Loucy (cell line): ENCODE data around the gene NOS1.

Experiments
- EZH2phosphoT487 ChIP-seq: fragments of 200-600 bp; IDR thresholded peaks from 2 replicates; pipeline ENCODE4 v1.6.1; 2018; ENCODE audit warnings: antibody characterized with exemption, mild to moderate bottlenecking, moderate library complexity, borderline replicate concordance
- TF ChIP-seq, protein P1 (sequence below): fragments of 200-600 bp; sonication (generic); conservative IDR thresholded peaks from 2 replicates; pipeline ENCODE4 v1.5.1; 2014; ENCODE audit warnings: mild to moderate bottlenecking, antibody characterized with exemption, low read length

GRCh38 chr12:117362391-117362790, 965 bp upstream of the NOS1 start:
- TF ChIP-seq, protein P1, sequence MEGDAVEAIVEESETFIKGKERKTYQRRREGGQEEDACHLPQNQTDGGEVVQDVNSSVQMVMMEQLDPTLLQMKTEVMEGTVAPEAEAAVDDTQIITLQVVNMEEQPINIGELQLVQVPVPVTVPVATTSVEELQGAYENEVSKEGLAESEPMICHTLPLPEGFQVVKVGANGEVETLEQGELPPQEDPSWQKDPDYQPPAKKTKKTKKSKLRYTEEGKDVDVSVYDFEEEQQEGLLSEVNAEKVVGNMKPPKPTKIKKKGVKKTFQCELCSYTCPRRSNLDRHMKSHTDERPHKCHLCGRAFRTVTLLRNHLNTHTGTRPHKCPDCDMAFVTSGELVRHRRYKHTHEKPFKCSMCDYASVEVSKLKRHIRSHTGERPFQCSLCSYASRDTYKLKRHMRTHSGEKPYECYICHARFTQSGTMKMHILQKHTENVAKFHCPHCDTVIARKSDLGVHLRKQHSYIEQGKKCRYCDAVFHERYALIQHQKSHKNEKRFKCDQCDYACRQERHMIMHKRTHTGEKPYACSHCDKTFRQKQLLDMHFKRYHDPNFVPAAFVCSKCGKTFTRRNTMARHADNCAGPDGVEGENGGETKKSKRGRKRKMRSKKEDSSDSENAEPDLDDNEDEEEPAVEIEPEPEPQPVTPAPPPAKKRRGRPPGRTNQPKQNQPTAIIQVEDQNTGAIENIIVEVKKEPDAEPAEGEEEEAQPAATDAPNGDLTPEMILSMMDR, result no peak
- TF ChIP-seq EZH2phosphoT487, result no peak
